Esophagus squamous epithelium (tissue), 4 donors: Measurements from ENCODE around the gene LAMTOR4.

Source experiments
- CTCF ChIP-seq, 6 experiments: fragments of 450-650 bp in 4 of 6; fragments of 200-600 bp in 2 of 6; sonication (generic) in 2 of 6; IDR thresholded peaks; one replicate each; pipeline ENCODE4 v1.5.1; 2016 to 2019; ENCODE audit warnings: antibody characterized with exemption in 6 of 6, mild to moderate bottlenecking in 4 of 6, moderate library complexity in 4 of 6
- POLR2A ChIP-seq, 4 donors: fragments of 450-650 bp; IDR thresholded peaks; one replicate each; pipeline ENCODE4 v1.6.1; 2017; ENCODE audit warnings: antibody characterized with exemption in 4 of 4, mild to moderate bottlenecking in 4 of 4, moderate library complexity in 3 of 4

- TF ChIP-seq CTCF (IDR thresholded peaks at IDR 0.05) (no peak), POLR2A (IDR thresholded peaks at IDR 0.05) (no peak)
Measured at GRCh38 chr7:100142461-100142860, 6.3 kb upstream of the LAMTOR4 start.
